SK-N-SH treated with all-trans-retinoic acid at 6 μM for 48 hours (cell line): Measurements from ENCODE around the gene RGS8.

ENCODE experiments used
- ZNF565 ChIP-seq: fragments of 450-650 bp; formaldehyde crosslinking; conservative IDR thresholded peaks from 2 replicates; pipeline ENCODE4 v1.5.0; 2020; ENCODE audit warnings: low read depth, mild to moderate bottlenecking, moderate library complexity
- TF ChIP-seq, protein P1 (sequence below): fragments of 250-450 bp; sonication (Bioruptor Pico); IDR thresholded peaks from 2 replicates; pipeline ENCODE4 v1.8.0; 2020; ENCODE audit warnings: mild to moderate bottlenecking, moderate library complexity, borderline replicate concordance

DNA sequence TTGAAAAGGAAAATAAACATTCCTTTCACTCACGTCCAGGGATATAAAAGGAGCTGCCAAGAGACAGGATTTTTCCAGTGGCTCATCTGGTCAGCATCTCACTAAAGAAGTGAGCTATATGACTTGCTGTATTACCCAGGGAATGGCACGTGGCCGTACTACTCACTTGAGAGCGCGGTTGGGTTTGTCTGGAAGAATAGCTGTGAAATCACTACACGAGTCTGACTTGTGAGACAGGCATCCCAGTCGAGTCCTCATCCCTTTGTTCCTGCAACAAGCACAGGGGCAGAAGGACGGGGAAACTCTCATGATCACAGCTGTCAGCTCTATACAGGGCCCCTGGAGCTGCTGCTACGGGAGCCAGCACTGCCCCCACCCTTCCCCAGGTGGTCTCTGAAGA lies 17.7 kb downstream of the RGS8 start:
- TF ChIP-seq ZNF565 = no peak
- TF ChIP-seq, protein P1, sequence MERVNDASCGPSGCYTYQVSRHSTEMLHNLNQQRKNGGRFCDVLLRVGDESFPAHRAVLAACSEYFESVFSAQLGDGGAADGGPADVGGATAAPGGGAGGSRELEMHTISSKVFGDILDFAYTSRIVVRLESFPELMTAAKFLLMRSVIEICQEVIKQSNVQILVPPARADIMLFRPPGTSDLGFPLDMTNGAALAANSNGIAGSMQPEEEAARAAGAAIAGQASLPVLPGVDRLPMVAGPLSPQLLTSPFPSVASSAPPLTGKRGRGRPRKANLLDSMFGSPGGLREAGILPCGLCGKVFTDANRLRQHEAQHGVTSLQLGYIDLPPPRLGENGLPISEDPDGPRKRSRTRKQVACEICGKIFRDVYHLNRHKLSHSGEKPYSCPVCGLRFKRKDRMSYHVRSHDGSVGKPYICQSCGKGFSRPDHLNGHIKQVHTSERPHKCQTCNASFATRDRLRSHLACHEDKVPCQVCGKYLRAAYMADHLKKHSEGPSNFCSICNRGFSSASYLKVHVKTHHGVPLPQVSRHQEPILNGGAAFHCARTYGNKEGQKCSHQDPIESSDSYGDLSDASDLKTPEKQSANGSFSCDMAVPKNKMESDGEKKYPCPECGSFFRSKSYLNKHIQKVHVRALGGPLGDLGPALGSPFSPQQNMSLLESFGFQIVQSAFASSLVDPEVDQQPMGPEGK = no peak
